Liver (tissue), 3 donors: Measurements from ENCODE around the gene BEST1.

Source experiments
- ATF3 ChIP-seq: IDR thresholded peaks from 2 replicates; pipeline ENCODE4 v1.6.1; 2016; ENCODE audit warnings: antibody characterized with exemption
- CTCF ChIP-seq: fragments of 150-350 bp; IDR thresholded peaks from 2 replicates; pipeline ENCODE4 v1.5.1; 2017; ENCODE audit warnings: improper control_type of control experiment, low read depth, low read length; ENCODE audit not compliant: missing input control
- GABPA ChIP-seq, 2 donors: IDR thresholded peaks in 1 of 2; conservative IDR thresholded peaks in 1 of 2; 2 replicates each; pipeline ENCODE4 v1.6.1; 2016; ENCODE audit warnings: antibody characterized with exemption in 2 of 2, mild to moderate bottlenecking in 1 of 2, moderate library complexity in 1 of 2
- HNF4A ChIP-seq, 2 donors: conservative IDR thresholded peaks; 2 replicates each; pipeline ENCODE4 v1.6.1; 2016; ENCODE audit warnings: antibody characterized with exemption in 2 of 2, mild to moderate bottlenecking in 2 of 2
- MAX ChIP-seq: IDR thresholded peaks from 2 replicates; pipeline ENCODE4 v1.6.1; 2016; ENCODE audit warnings: antibody characterized with exemption
- REST ChIP-seq: IDR thresholded peaks from 2 replicates; pipeline ENCODE4 v1.6.1; 2016; ENCODE audit warnings: antibody characterized with exemption, mild to moderate bottlenecking
- RXRA ChIP-seq, 2 donors: IDR thresholded peaks; 2 replicates each; pipeline ENCODE4 v1.6.1; 2017 to 2018; ENCODE audit warnings: antibody characterized with exemption in 2 of 2, mild to moderate bottlenecking in 1 of 2
- SP1 ChIP-seq: IDR thresholded peaks from 2 replicates; pipeline ENCODE4 v1.6.1; 2018; ENCODE audit warnings: antibody characterized with exemption, mild to moderate bottlenecking
- TAF1 ChIP-seq: conservative IDR thresholded peaks from 2 replicates; pipeline ENCODE4 v1.6.1; 2016; ENCODE audit warnings: antibody characterized with exemption, mild to moderate bottlenecking
- YY1 ChIP-seq: IDR thresholded peaks from 2 replicates; pipeline ENCODE4 v1.6.1; 2016; ENCODE audit warnings: antibody characterized with exemption, mild to moderate bottlenecking
- donor health status: healthy.
- donor health status: healthy.

GRCh38 chr11:61901397-61901796, 48.8 kb upstream of the BEST1 start:
- TF ChIP-seq REST (no peak), CTCF (no peak), TAF1 (no peak), SP1 (no peak), ATF3 (no peak), RXRA (IDR thresholded peaks at IDR 0.05) (no peak), YY1 (no peak), HNF4A (conservative IDR thresholded peaks at IDR 0.05) (no peak), GABPA (IDR thresholded peaks at IDR 0.05 in 1 of 2, conservative IDR thresholded peaks at IDR 0.05 in 1 of 2) (no peak), MAX (no peak)
